WTC11 (cell line): ENCODE measurements around the gene KCNJ14. TPM values are rescaled to one million over a fixed set of nuclear protein-coding genes. Genes with fewer than 3 reads are reported as not detected.
A peak's percentile ranks its signal among the peaks of the same experiment; 100 is the strongest.

ENCODE experiments used
- ATAC-seq: fragments of 200-7000 bp; cut with Tn5 transposase; 2 replicates; pipeline ENCODE4 v1.10.0; 2021; ENCODE audit warnings: mild to moderate bottlenecking, moderate library complexity
- CTCF ChIA-PET: fragments of 300-600 bp; sonication (Branson Sonifier 250); formaldehyde crosslinking; loops from one replicate; lab custom pipeline; 2021; ENCODE audit warnings: antibody characterized with exemption; lab: Charles Lee
- POLR2A ChIA-PET: fragments of 350-600 bp; sonication (Branson Sonifier 250); formaldehyde crosslinking; loops from one replicate; lab custom pipeline; 2021; ENCODE audit warnings: antibody characterized with exemption; lab: Charles Lee
- DNase-seq: peaks from one replicate; pipeline ENCODE4 v3.0.0; 2021; ENCODE audit warnings: low spot score
- H3K27ac Mint-ChIP-seq: 2 replicates; pipeline ENCODE4 v1.8.0; 2021; ENCODE audit warnings: mixed read lengths
- H3K27me3 Mint-ChIP-seq: 2 replicates; pipeline ENCODE4 v1.8.0; 2021; ENCODE audit warnings: low read depth, mild to moderate bottlenecking, moderate library complexity, mixed read lengths
- H3K36me3 Mint-ChIP-seq: 2 replicates; pipeline ENCODE4 v1.8.0; 2021; ENCODE audit warnings: mixed read lengths
- H3K4me1 Mint-ChIP-seq: 2 replicates; pipeline ENCODE4 v1.8.0; 2022; ENCODE audit warnings: mixed read lengths
- H3K4me3 Mint-ChIP-seq: 2 replicates; pipeline ENCODE4 v1.8.0; 2021; ENCODE audit warnings: mild to moderate bottlenecking, moderate library complexity, mixed read lengths
- H3K9me3 Mint-ChIP-seq: 2 replicates; pipeline ENCODE4 v1.8.0; 2021; ENCODE audit warnings: mixed read lengths
- OVOL2 ChIP-seq: fragments of 250-450 bp; sonication (Bioruptor Pico); IDR thresholded peaks from 2 replicates; pipeline ENCODE4 v1.9.0; 2021; ENCODE audit warnings: mild to moderate bottlenecking, borderline replicate concordance
- total RNA-seq: library from RNA; stranded (reverse); gene quantifications from 3 replicates; pipeline ENCODE4 v1.2.3, GENCODE V29; 2021
- TF ChIP-seq, protein P1 (sequence below): fragments of 250-450 bp; sonication (Bioruptor Pico); IDR thresholded peaks from 2 replicates; pipeline ENCODE4 v1.9.0; 2021; ENCODE audit warnings: mild to moderate bottlenecking, borderline replicate concordance
- TF ChIP-seq, protein P2 (sequence below): fragments of 250-450 bp; sonication (Bioruptor Pico); IDR thresholded peaks from 2 replicates; pipeline ENCODE4 v1.9.0; 2021; ENCODE audit warnings: mild to moderate bottlenecking
- TF ChIP-seq, protein P3 (sequence below): sonication (generic); formaldehyde crosslinking; IDR thresholded peaks from 2 replicates; pipeline ENCODE4 v1.8.0; 2023; ENCODE audit warnings: mild to moderate bottlenecking, missing genetic modification reagents

Gene KCNJ14
- total RNA-seq, 1 experiment from 2014 or later = 1.4 TPM

DNA sequence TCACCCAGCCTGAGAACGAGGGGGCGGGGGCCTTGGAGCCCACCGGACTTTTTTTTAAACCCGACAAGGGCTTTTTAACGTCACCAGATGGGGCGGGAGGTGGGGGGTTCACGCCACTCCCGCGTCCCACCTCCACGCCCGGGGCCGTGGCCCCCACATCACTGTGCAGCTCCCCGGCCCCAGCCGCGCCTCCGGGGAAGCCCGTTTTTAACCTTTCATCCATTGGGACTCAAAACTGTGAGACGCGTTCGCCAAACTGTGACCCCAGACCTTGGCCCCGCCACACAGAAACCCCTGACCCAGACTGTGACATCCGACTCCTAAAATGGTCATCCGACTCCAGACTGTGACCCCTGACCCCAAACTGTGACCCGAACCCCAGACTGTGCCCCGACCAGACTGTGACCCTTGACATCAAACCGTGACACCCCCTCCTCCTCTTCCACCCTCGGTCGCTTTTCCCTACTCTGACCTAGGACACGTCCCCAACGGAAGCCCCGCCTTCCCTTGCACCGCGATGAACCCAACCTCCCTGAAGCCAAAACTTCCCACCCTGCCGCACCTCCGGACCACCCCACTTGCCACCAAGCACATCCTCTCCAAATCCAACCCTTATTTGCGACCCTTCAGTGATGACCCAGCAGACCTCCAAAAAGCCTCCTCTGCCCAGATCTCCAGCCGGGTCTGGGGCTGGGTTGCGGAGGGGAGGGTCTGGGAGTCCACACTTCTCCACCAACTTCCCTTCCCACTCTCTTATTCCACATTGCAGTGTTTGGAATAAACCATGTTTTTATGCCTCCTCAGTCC is 11.0 kb upstream of the KCNJ14 start (continued):
- TF ChIP-seq, protein P1, sequence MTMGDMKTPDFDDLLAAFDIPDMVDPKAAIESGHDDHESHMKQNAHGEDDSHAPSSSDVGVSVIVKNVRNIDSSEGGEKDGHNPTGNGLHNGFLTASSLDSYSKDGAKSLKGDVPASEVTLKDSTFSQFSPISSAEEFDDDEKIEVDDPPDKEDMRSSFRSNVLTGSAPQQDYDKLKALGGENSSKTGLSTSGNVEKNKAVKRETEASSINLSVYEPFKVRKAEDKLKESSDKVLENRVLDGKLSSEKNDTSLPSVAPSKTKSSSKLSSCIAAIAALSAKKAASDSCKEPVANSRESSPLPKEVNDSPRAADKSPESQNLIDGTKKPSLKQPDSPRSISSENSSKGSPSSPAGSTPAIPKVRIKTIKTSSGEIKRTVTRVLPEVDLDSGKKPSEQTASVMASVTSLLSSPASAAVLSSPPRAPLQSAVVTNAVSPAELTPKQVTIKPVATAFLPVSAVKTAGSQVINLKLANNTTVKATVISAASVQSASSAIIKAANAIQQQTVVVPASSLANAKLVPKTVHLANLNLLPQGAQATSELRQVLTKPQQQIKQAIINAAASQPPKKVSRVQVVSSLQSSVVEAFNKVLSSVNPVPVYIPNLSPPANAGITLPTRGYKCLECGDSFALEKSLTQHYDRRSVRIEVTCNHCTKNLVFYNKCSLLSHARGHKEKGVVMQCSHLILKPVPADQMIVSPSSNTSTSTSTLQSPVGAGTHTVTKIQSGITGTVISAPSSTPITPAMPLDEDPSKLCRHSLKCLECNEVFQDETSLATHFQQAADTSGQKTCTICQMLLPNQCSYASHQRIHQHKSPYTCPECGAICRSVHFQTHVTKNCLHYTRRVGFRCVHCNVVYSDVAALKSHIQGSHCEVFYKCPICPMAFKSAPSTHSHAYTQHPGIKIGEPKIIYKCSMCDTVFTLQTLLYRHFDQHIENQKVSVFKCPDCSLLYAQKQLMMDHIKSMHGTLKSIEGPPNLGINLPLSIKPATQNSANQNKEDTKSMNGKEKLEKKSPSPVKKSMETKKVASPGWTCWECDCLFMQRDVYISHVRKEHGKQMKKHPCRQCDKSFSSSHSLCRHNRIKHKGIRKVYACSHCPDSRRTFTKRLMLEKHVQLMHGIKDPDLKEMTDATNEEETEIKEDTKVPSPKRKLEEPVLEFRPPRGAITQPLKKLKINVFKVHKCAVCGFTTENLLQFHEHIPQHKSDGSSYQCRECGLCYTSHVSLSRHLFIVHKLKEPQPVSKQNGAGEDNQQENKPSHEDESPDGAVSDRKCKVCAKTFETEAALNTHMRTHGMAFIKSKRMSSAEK = no peak
- TF ChIP-seq OVOL2 (CRISPR knock-in tag) = no peak

DNA sequence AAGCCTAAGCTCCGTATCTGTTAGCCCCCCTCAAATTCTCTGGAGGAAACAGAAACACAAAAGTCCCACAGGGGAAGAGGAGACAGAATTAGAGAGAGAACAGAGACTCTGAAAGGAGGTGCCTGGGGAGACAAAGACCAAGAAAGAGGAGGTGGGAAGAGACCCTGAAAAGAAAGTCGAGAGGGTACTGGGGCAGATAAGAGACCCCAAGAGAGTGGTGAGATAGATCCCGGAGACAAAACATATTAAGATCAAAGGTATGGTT is 10.5 kb upstream of the KCNJ14 start:
- peak overlapping the region; percentile 99 for H3K27ac Mint-ChIP-seq
- H3K36me3 Mint-ChIP-seq = peaks cover 29% of the 10 kb centered on the region
- ATAC-seq (no peak), DNase-seq (no peak)
- CTCF ChIA-PET = interaction anchor here (0.7 to 4.3 kb wide), 21 partner anchors 11 to 139 kb away, joined by 3 to 41 read pairs (median 5); partner anchors contain the start of genes GRIN2D, KDELR1, SYNGR4 and TMEM143
- TF ChIP-seq, protein P2, sequence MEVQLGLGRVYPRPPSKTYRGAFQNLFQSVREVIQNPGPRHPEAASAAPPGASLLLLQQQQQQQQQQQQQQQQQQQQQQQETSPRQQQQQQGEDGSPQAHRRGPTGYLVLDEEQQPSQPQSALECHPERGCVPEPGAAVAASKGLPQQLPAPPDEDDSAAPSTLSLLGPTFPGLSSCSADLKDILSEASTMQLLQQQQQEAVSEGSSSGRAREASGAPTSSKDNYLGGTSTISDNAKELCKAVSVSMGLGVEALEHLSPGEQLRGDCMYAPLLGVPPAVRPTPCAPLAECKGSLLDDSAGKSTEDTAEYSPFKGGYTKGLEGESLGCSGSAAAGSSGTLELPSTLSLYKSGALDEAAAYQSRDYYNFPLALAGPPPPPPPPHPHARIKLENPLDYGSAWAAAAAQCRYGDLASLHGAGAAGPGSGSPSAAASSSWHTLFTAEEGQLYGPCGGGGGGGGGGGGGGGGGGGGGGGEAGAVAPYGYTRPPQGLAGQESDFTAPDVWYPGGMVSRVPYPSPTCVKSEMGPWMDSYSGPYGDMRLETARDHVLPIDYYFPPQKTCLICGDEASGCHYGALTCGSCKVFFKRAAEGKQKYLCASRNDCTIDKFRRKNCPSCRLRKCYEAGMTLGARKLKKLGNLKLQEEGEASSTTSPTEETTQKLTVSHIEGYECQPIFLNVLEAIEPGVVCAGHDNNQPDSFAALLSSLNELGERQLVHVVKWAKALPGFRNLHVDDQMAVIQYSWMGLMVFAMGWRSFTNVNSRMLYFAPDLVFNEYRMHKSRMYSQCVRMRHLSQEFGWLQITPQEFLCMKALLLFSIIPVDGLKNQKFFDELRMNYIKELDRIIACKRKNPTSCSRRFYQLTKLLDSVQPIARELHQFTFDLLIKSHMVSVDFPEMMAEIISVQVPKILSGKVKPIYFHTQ (CRISPR knock-in tag) = no peak
- H3K9me3 Mint-ChIP-seq = no peaks in the 10 kb centered on the region
- H3K4me1 Mint-ChIP-seq = peaks cover 18% of the 10 kb centered on the region
- H3K4me3 Mint-ChIP-seq = peak overlapping the region; percentile 93
- H3K27me3 Mint-ChIP-seq = peaks cover 19% of the 10 kb centered on the region
- POLR2A ChIA-PET = interaction anchor here (0.6 to 1.0 kb wide), 2 partner anchors 44 to 54 kb away, joined by 3 read pairs; partner anchors contain the start of gene KDELR1

DNA sequence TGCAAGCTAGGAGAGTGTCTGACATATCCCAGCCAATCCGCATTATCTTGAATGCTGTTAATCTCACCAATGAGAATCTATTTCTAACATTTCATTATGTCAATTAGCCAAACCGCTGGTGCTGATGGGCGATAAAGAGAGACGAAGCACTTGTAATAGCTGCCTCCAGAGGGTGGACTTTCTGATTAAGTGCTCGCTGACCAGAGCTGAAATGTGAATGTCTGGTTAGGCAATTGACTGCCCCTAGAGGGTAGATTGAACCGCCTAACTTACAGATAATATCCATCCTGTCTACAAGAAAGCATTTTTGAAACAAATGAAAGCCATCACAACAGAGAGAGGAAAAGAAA is 10.1 kb upstream of the KCNJ14 start:
- POLR2A ChIA-PET = interaction anchor here (1.0 to 1.5 kb wide), 2 partner anchors 44 to 54 kb away, joined by 3 to 4 read pairs; partner anchors contain the start of gene KDELR1
- peaks cover 18% of the 10 kb centered on the region for H3K4me1 Mint-ChIP-seq
- H3K27ac Mint-ChIP-seq = peak overlapping the region; percentile 99
- TF ChIP-seq, protein P1 = 0 out of 2 replicates have a peak, but pooled peaks have one; percentile 19
- TF ChIP-seq, protein P3, sequence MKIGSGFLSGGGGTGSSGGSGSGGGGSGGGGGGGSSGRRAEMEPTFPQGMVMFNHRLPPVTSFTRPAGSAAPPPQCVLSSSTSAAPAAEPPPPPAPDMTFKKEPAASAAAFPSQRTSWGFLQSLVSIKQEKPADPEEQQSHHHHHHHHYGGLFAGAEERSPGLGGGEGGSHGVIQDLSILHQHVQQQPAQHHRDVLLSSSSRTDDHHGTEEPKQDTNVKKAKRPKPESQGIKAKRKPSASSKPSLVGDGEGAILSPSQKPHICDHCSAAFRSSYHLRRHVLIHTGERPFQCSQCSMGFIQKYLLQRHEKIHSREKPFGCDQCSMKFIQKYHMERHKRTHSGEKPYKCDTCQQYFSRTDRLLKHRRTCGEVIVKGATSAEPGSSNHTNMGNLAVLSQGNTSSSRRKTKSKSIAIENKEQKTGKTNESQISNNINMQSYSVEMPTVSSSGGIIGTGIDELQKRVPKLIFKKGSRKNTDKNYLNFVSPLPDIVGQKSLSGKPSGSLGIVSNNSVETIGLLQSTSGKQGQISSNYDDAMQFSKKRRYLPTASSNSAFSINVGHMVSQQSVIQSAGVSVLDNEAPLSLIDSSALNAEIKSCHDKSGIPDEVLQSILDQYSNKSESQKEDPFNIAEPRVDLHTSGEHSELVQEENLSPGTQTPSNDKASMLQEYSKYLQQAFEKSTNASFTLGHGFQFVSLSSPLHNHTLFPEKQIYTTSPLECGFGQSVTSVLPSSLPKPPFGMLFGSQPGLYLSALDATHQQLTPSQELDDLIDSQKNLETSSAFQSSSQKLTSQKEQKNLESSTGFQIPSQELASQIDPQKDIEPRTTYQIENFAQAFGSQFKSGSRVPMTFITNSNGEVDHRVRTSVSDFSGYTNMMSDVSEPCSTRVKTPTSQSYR (CRISPR knock-in tag) = no peak
- H3K27me3 Mint-ChIP-seq = peaks cover 19% of the 10 kb centered on the region
- H3K36me3 Mint-ChIP-seq = peaks cover 31% of the 10 kb centered on the region
- H3K9me3 Mint-ChIP-seq = no peaks in the 10 kb centered on the region
- H3K4me3 Mint-ChIP-seq = peak overlapping the region; percentile 93
- DNase-seq (no peak), ATAC-seq (peak; percentile 55)
- CTCF ChIA-PET = interaction anchor here (0.7 to 4.3 kb wide), 23 partner anchors 12 to 139 kb away, joined by 3 to 41 read pairs (median 4); partner anchors contain the start of genes GRIN2D, KDELR1, SYNGR4 and TMEM143
